MM.1S (cell line): ENCODE measurements around the gene IGFN1.

Source experiments
- EZH2 ChIP-seq: fragments of 300-600 bp; sonication (generic); optimal IDR thresholded peaks from 2 replicates; pipeline ENCODE3; 2017; ENCODE audit warnings: low read depth, mild to moderate bottlenecking, antibody characterized with exemption, low read length, mixed read lengths
- EZH2phosphoT487 ChIP-seq: fragments of 300-600 bp; sonication (generic); IDR thresholded peaks from 2 replicates; pipeline ENCODE4 v1.6.1; 2018; ENCODE audit warnings: antibody characterized with exemption, low read length
- TF ChIP-seq, protein P1 (sequence below): fragments of 300-600 bp; sonication (generic); IDR thresholded peaks from 2 replicates; pipeline ENCODE4 v1.5.1; 2016; ENCODE audit warnings: antibody characterized with exemption, low read length, mixed read lengths

DNA sequence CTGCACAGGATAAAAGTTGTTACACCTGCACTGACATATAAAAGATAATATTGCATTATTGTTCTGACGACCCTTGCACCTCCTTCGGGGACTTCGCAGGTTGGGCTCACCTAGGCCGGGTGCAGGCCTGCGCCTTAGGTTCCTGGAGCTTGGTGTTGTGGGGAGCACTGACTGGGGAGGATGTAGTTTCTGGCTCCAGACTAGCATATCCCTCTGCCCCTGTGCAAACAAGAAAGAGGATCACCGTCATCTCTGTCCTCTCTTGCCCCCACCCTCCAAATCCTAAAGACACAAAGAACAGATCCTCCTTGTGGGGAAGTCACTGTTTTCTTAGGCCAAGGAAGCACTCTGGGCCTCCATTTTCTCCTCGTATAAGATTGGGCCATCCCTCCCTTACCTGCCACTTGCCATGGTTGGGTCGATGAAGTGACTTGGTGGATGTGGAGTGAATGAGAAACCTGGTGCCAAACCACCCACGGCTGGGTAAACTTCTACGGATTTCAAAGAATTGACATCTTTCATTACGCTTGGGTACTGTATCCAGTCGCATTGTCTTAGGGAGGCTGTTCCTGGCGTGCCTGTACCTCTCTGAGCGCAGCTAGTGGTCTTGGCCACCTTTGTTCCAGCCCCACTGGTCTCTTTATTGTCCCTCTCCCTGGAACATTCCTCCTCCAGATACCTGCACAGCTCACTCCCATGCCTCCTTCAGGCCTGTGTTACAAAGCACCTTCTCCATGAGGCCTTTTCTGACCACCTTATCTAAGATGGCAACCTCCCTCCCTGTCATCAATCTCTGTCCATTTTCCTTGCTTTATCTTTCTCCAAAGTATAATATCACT, 58.3 kb downstream of the IGFN1 start:
- TF ChIP-seq, protein P1, sequence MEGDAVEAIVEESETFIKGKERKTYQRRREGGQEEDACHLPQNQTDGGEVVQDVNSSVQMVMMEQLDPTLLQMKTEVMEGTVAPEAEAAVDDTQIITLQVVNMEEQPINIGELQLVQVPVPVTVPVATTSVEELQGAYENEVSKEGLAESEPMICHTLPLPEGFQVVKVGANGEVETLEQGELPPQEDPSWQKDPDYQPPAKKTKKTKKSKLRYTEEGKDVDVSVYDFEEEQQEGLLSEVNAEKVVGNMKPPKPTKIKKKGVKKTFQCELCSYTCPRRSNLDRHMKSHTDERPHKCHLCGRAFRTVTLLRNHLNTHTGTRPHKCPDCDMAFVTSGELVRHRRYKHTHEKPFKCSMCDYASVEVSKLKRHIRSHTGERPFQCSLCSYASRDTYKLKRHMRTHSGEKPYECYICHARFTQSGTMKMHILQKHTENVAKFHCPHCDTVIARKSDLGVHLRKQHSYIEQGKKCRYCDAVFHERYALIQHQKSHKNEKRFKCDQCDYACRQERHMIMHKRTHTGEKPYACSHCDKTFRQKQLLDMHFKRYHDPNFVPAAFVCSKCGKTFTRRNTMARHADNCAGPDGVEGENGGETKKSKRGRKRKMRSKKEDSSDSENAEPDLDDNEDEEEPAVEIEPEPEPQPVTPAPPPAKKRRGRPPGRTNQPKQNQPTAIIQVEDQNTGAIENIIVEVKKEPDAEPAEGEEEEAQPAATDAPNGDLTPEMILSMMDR: no peak
- no peak for TF ChIP-seq EZH2
- TF ChIP-seq EZH2phosphoT487: no peak
